Stimulated activated CD4-positive, alpha-beta T cell treated with anti-CD3 and anti-CD28 coated beads, Interleukin-2, amount 100 ng/mL, for 4 hours (primary cell): ENCODE data around the gene IGFLR1.

ENCODE experiments used
- DNase-seq: peaks from one replicate; pipeline ENCODE4 v3.0.0-alpha.2; 2020; ENCODE audit warnings: low read depth

IGFLR1 gene

GRCh38 chr19:35723671-35724070, 18.6 kb downstream of the IGFLR1 start:
- DNase-seq, result no peak

GRCh38 chr19:35722897-35723296, 19.4 kb downstream of the IGFLR1 start:
- DNase-seq, result no peak

- DNase-seq, result no peak
Observed at GRCh38 chr19:35722461-35722860, 19.8 kb downstream of the IGFLR1 start.

GRCh38 chr19:35721374-35721773, 20.9 kb downstream of the IGFLR1 start:
- no peak for DNase-seq

- DNase-seq, result no peak
Observed at GRCh38 chr19:35720648-35721047, 21.6 kb downstream of the IGFLR1 start.

GRCh38 chr19:35720163-35720524, 22.1 kb downstream of the IGFLR1 start:
- no peak for DNase-seq

- DNase-seq, result no peak
Observed at GRCh38 chr19:35719402-35720162, 22.7 kb downstream of the IGFLR1 start.

GRCh38 chr19:35718345-35719041, 23.8 kb downstream of the IGFLR1 start:
- DNase-seq, result peak; percentile 58

- DNase-seq, result no peak
Observed at GRCh38 chr19:35717665-35718344, 24.4 kb downstream of the IGFLR1 start, which contains the start of gene KMT2B. TSS of gene KMT2B (plus strand) at chr19:35718003. CDS start at chr19:35718019, 16 bp downstream.

GRCh38 chr19:35716801-35717664, 25.2 kb downstream of the IGFLR1 start:
- peak; percentile 97 for DNase-seq

GRCh38 chr19:35715981-35716800, 26.1 kb downstream of the IGFLR1 start:
- peak; percentile 18 for DNase-seq

- no peak for DNase-seq
Observed at GRCh38 chr19:35715355-35715809, 26.9 kb downstream of the IGFLR1 start.

GRCh38 chr19:35714601-35715354, 27.5 kb downstream of the IGFLR1 start:
- DNase-seq, result no peak

- no peak for DNase-seq
Observed at GRCh38 chr19:35713904-35714495, 28.3 kb downstream of the IGFLR1 start.

- DNase-seq, result no peak
Observed at GRCh38 chr19:35713506-35713850, 28.8 kb downstream of the IGFLR1 start.

GRCh38 chr19:35712567-35713505, 29.4 kb downstream of the IGFLR1 start:
- DNase-seq, result peak; percentile 49

GRCh38 chr19:35710784-35711723, 31.2 kb downstream of the IGFLR1 start:
- peak; percentile 60 for DNase-seq

GRCh38 chr19:35708391-35708790, 33.9 kb downstream of the IGFLR1 start:
- no peak for DNase-seq
